Keratinocyte (primary cell): ENCODE results near the gene HSD11B1L.

Experiments
- EZH2 ChIP-seq: IDR thresholded peaks from one replicate; pipeline ENCODE4 v1.6.1; 2012; ENCODE audit warnings: inconsistent platforms, mild to moderate bottlenecking, low read length, moderate library complexity
- TF ChIP-seq, protein P1 (sequence below), 3 experiments: IDR thresholded peaks in 1 of 3; conservative IDR thresholded peaks in 1 of 3; optimal IDR thresholded peaks in 1 of 3; 2 replicates in 2 of 3; 3 replicates in 1 of 3; pipeline versions ENCODE3 to v1.5.1; 2011; ENCODE audit warnings: low read length in 3 of 3, mild to moderate bottlenecking in 3 of 3, moderate library complexity in 2 of 3, control low read depth in 1 of 3, inconsistent platforms in 1 of 3; ENCODE audit not compliant: insufficient read depth in 2 of 3; ENCODE audit errors: extremely low read depth in 1 of 3

- TF ChIP-seq, protein P1, sequence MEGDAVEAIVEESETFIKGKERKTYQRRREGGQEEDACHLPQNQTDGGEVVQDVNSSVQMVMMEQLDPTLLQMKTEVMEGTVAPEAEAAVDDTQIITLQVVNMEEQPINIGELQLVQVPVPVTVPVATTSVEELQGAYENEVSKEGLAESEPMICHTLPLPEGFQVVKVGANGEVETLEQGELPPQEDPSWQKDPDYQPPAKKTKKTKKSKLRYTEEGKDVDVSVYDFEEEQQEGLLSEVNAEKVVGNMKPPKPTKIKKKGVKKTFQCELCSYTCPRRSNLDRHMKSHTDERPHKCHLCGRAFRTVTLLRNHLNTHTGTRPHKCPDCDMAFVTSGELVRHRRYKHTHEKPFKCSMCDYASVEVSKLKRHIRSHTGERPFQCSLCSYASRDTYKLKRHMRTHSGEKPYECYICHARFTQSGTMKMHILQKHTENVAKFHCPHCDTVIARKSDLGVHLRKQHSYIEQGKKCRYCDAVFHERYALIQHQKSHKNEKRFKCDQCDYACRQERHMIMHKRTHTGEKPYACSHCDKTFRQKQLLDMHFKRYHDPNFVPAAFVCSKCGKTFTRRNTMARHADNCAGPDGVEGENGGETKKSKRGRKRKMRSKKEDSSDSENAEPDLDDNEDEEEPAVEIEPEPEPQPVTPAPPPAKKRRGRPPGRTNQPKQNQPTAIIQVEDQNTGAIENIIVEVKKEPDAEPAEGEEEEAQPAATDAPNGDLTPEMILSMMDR (optimal IDR thresholded peaks at IDR 0.05 in 1 of 3, IDR thresholded peaks at IDR 0.05 in 1 of 3, conservative IDR thresholded peaks at IDR 0.05 in 1 of 3; ENCODE audit: extremely low read depth in 1 of 3, insufficient read depth in 2 of 3, low read length in 3 of 3) = no peak
- no peak for TF ChIP-seq EZH2
These were observed 34.0 kb downstream of the HSD11B1L start for GRCh38 chr19:5714816-5715215.
